ENCODE data around the gene UBR3.

GRCh38 chr2:170002096-170002495 lies 174.8 kb downstream of the UBR3 start:
- no peak for TF ChIP-seq CTCF (tag by site-specific recombination; IDR thresholded peaks at IDR 0.05)
- TF ChIP-seq HIC1 (tag by site-specific recombination; IDR thresholded peaks at IDR 0.05), result no peak
- TF ChIP-seq ZNF530 (tag by site-specific recombination; IDR thresholded peaks at IDR 0.05; ENCODE audit: low read depth), result no peak
- TF ChIP-seq ZBTB1 (tag by site-specific recombination; IDR thresholded peaks at IDR 0.05), result no peak
